Measurements from ENCODE around the gene FDPS.

Gene FDPS

DNA sequence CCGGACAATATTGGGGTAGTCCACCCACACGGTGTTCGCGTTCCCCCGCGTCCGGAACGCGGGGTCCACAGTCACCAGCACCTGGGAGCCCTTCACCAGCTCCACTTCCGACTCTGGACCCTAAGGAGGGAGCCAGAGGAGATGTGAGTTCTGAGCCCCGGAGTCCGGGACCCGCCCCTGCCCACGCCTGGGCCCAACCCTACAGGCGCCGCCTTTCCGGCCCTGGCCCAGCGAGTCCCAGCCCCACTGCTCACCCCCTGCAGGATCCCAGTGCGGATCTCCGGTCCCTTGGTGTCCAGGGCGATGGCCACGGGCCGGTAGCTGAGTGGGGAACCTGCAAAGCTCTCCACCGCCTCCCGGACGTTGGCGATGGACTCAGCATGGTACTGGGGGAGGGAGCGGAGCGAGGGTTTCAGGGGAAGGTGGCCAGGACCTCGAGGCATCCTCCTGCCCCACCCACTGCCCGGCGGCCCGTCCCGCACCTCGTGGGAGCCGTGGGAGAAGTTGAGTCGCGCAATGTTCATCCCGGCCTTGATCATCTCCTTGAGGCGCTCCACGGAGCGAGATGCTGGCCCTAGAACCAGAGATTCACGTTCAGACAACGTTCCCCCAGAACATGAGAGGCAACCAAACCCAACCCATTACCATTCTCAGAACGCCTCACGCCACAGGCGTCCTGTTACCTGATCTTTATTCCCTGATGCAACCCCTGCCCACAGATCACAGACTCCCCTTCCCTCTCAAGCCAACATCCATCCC, 13.3 kb upstream of the FDPS start:
- 21% methylated on average over 42 of the region's 47 CpGs for WGBS (ENCODE audit: insufficient coverage)
- no peaks in the 10 kb centered on the region for H3K9me3 ChIP-seq (ENCODE audit: control extremely low read depth in 1 of 5, control insufficient read depth in 4 of 5, insufficient read depth in 2 of 5, low read depth in 1 of 5, low read length in 4 of 5)
- POLR2A ChIA-PET, result interaction anchor here (0.6 kb wide), 1 partner anchor 22 kb away, joined by 4 read pairs; no protein-coding TSS in a partner anchor
- H3K4me3 ChIP-seq (ENCODE audit: control insufficient read depth in 1 of 7, extremely low read depth in 1 of 7, insufficient read depth in 4 of 7, low read depth in 2 of 7, low read length in 6 of 7), result peak overlapping the region in 3 of 7 experiments; percentile 19 to 61 (median 57)
- no peaks in the 10 kb centered on the region for H3K36me3 ChIP-seq (ENCODE audit: control insufficient read depth in 4 of 4, insufficient read depth in 4 of 4, low read length in 3 of 4)
- DNase-seq, result no peak
- peaks cover 0 to 12% (median 8%) of the 10 kb centered on the region in 4 experiments for H3K4me1 ChIP-seq (ENCODE audit: control extremely low read depth in 1 of 4, control insufficient read depth in 4 of 4, insufficient read depth in 4 of 4, low read length in 3 of 4)
- H3K27me3 ChIP-seq (replicated peaks in 2 of 5; ENCODE audit: control insufficient read depth in 4 of 5, insufficient read depth in 5 of 5, low read length in 4 of 5), result peaks cover 0 to 49% (median 31%) of the 10 kb centered on the region in 5 experiments
- CTCF ChIA-PET, result interaction anchor here (1.2 kb wide), 2 partner anchors 9 to 23 kb away, joined by 3 read pairs; no protein-coding TSS in a partner anchor
- H3K27ac ChIP-seq (ENCODE audit: insufficient read depth in 1 of 2, low read depth in 1 of 2, low read length in 2 of 2, poor library complexity in 1 of 2, severe bottlenecking in 2 of 2), result no peak overlapping the region

DNA sequence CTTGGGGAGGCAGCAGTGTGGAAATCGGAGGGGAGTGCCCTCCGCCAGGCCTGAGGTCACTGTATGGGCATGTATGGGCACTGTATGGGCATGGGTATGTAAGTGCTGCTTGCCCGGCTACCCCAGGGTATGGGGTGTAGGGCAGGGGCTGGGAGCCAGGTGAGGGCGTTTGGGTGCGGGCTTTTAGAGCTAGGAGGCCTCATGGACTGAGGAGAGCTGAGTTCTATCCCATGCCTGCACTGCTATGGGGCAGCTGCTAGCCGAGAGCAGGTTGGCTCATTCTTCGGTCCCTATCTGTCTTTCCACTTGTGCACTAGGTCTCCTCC, 12.8 kb upstream of the FDPS start:
- WGBS (ENCODE audit: insufficient coverage), result 96% methylated on average over 4 of the region's 7 CpGs
- DNase-seq, result no peak
- no peaks in the 10 kb centered on the region for H3K9me3 ChIP-seq (ENCODE audit: control extremely low read depth in 1 of 5, control insufficient read depth in 4 of 5, insufficient read depth in 2 of 5, low read depth in 1 of 5, low read length in 4 of 5)
- CTCF ChIA-PET, result interaction anchor here (1.2 kb wide), 1 partner anchor 9 kb away, joined by 3 read pairs; no protein-coding TSS in a partner anchor
- H3K4me1 ChIP-seq (ENCODE audit: control extremely low read depth in 1 of 4, control insufficient read depth in 4 of 4, insufficient read depth in 4 of 4, low read length in 3 of 4), result peaks cover 0 to 12% (median 8%) of the 10 kb centered on the region in 4 experiments
- no peak overlapping the region for H3K27ac ChIP-seq (ENCODE audit: insufficient read depth in 1 of 2, low read depth in 1 of 2, low read length in 2 of 2, poor library complexity in 1 of 2, severe bottlenecking in 2 of 2)
- H3K36me3 ChIP-seq (ENCODE audit: control insufficient read depth in 4 of 4, insufficient read depth in 4 of 4, low read length in 3 of 4), result no peaks in the 10 kb centered on the region
- POLR2A ChIA-PET, result no interaction called here
- H3K4me3 ChIP-seq (ENCODE audit: control insufficient read depth in 1 of 7, extremely low read depth in 1 of 7, insufficient read depth in 4 of 7, low read depth in 2 of 7, low read length in 6 of 7), result no peak overlapping the region
- H3K27me3 ChIP-seq (replicated peaks in 2 of 5; ENCODE audit: control insufficient read depth in 4 of 5, insufficient read depth in 5 of 5, low read length in 4 of 5), result peaks cover 0 to 49% (median 31%) of the 10 kb centered on the region in 5 experiments

DNA sequence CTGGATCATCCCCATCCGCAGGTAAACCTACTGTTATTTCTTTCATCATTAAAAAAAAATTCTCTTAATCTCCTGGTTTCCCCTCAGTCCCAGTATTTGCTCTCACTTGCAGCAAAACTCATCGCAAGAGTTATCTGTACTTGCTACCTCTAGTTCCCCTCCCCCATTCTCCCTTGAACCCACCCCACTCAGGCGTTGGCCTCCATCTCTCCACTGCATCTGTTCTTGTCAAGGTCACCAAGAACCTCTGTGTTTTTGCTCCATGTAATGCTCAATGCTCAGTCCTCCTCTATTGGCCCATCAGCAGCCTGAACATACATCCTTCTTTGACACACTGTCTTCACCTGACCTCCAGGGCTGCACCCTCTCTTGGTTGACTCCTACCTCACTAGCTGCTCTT, 12.0 kb upstream of the FDPS start:
- Histone ChIP-seq H3K4me1 (ENCODE audit: control extremely low read depth in 1 of 4, control insufficient read depth in 4 of 4, insufficient read depth in 4 of 4, low read length in 3 of 4) (peaks cover 0 to 12% (median 8%) of the 10 kb centered on the region in 4 experiments), H3K36me3 (ENCODE audit: control insufficient read depth in 4 of 4, insufficient read depth in 4 of 4, low read length in 3 of 4) (no peaks in the 10 kb centered on the region), H3K4me3 (ENCODE audit: control insufficient read depth in 1 of 7, extremely low read depth in 1 of 7, insufficient read depth in 4 of 7, low read depth in 2 of 7, low read length in 6 of 7) (no peak overlapping the region), H3K9me3 (ENCODE audit: control extremely low read depth in 1 of 5, control insufficient read depth in 4 of 5, insufficient read depth in 2 of 5, low read depth in 1 of 5, low read length in 4 of 5) (no peaks in the 10 kb centered on the region), H3K27ac (ENCODE audit: insufficient read depth in 1 of 2, low read depth in 1 of 2, low read length in 2 of 2, poor library complexity in 1 of 2, severe bottlenecking in 2 of 2) (no peak overlapping the region), H3K27me3 (replicated peaks in 2 of 5; ENCODE audit: control insufficient read depth in 4 of 5, insufficient read depth in 5 of 5, low read length in 4 of 5) (peaks cover 0 to 49% (median 31%) of the 10 kb centered on the region in 5 experiments)
- ChIA-PET POLR2A (no interaction called here), CTCF (interaction anchor here (0.9 to 1.4 kb wide), 2 partner anchors 15 to 46 kb away, joined by 3 to 5 read pairs; no protein-coding TSS in a partner anchor)
- 96% methylated on average over 3 of the region's 3 CpGs for WGBS (ENCODE audit: insufficient coverage)
- no peak for DNase-seq

DNA sequence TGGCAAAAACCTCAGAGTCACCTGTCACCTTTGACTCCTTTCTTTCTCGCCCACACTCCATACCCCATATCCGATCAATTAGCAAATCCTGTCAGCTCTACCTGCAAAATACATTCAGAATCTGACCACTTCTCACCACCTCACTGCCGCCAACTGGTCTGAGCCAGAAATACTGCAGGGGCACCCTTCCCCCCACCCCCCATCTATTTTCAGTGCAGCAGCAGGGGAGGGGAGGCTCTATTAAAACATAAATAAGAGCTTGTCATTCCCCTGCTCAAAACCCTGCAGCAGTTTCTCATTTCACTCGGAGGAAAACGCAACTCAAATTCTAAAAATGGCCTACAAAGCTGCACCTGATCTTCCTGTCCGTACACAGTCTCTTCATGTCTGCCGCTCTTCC, 11.3 kb upstream of the FDPS start:
- Histone ChIP-seq H3K4me3 (ENCODE audit: control insufficient read depth in 1 of 7, extremely low read depth in 1 of 7, insufficient read depth in 4 of 7, low read depth in 2 of 7, low read length in 6 of 7) (no peak overlapping the region), H3K36me3 (ENCODE audit: control insufficient read depth in 4 of 4, insufficient read depth in 4 of 4, low read length in 3 of 4) (no peaks in the 10 kb centered on the region), H3K27ac (ENCODE audit: insufficient read depth in 1 of 2, low read depth in 1 of 2, low read length in 2 of 2, poor library complexity in 1 of 2, severe bottlenecking in 2 of 2) (no peak overlapping the region), H3K27me3 (replicated peaks in 2 of 5; ENCODE audit: control insufficient read depth in 4 of 5, insufficient read depth in 5 of 5, low read length in 4 of 5) (peaks cover 0 to 48% (median 31%) of the 10 kb centered on the region in 5 experiments), H3K9me3 (ENCODE audit: control extremely low read depth in 1 of 5, control insufficient read depth in 4 of 5, insufficient read depth in 2 of 5, low read depth in 1 of 5, low read length in 4 of 5) (no peaks in the 10 kb centered on the region), H3K4me1 (ENCODE audit: control extremely low read depth in 1 of 4, control insufficient read depth in 4 of 4, insufficient read depth in 4 of 4, low read length in 3 of 4) (peaks cover 0 to 12% (median 8%) of the 10 kb centered on the region in 4 experiments)
- POLR2A ChIA-PET, result no interaction called here
- CTCF ChIA-PET, result interaction anchor here (0.9 to 1.4 kb wide), 2 partner anchors 15 to 47 kb away, joined by 3 to 5 read pairs; no protein-coding TSS in a partner anchor
- no peak for DNase-seq
- 83% methylated on average over 7 of the region's 7 CpGs for WGBS (ENCODE audit: insufficient coverage)

DNA sequence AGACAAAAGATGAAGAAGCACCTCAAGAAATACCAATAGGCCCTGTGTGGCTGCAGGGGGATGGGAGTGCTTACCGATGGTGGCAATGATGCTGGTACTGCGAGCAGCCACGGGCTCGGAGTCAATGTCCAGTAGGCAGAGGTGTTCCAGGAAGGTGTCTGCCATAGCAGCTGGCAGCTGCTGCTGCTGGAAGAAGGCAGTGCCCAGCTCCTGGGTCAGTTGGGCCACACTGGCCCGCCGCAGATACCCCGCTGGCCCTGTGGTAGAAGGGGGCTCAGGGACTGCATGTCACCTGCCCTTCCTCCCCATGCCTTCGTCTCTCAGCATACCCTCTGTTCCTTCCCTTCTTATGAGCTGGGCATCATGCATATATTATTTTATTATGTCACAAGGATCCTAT, 8.6 kb upstream of the FDPS start:
- no peak for DNase-seq
- Histone ChIP-seq H3K36me3 (ENCODE audit: control insufficient read depth in 4 of 4, insufficient read depth in 4 of 4, low read length in 3 of 4) (no peaks in the 10 kb centered on the region), H3K9me3 (ENCODE audit: control extremely low read depth in 1 of 5, control insufficient read depth in 4 of 5, insufficient read depth in 2 of 5, low read depth in 1 of 5, low read length in 4 of 5) (no peaks in the 10 kb centered on the region), H3K27me3 (replicated peaks in 2 of 5; ENCODE audit: control insufficient read depth in 4 of 5, insufficient read depth in 5 of 5, low read length in 4 of 5) (peaks cover 0 to 24% (median 12%) of the 10 kb centered on the region in 5 experiments), H3K27ac (ENCODE audit: insufficient read depth in 1 of 2, low read depth in 1 of 2, low read length in 2 of 2, poor library complexity in 1 of 2, severe bottlenecking in 2 of 2) (no peak overlapping the region), H3K4me3 (ENCODE audit: control insufficient read depth in 1 of 7, extremely low read depth in 1 of 7, insufficient read depth in 4 of 7, low read depth in 2 of 7, low read length in 6 of 7) (no peak overlapping the region), H3K4me1 (ENCODE audit: control extremely low read depth in 1 of 4, control insufficient read depth in 4 of 4, insufficient read depth in 4 of 4, low read length in 3 of 4) (peaks cover 0 to 5% (median 5%) of the 10 kb centered on the region in 4 experiments)
- CTCF ChIA-PET, result interaction anchor here (0.9 to 1.7 kb wide), 4 partner anchors 16 to 49 kb away, joined by 3 to 5 read pairs (median 4); no protein-coding TSS in a partner anchor
- 93% methylated on average over 3 of the region's 8 CpGs for WGBS (ENCODE audit: insufficient coverage)
- POLR2A ChIA-PET, result no interaction called here

DNA sequence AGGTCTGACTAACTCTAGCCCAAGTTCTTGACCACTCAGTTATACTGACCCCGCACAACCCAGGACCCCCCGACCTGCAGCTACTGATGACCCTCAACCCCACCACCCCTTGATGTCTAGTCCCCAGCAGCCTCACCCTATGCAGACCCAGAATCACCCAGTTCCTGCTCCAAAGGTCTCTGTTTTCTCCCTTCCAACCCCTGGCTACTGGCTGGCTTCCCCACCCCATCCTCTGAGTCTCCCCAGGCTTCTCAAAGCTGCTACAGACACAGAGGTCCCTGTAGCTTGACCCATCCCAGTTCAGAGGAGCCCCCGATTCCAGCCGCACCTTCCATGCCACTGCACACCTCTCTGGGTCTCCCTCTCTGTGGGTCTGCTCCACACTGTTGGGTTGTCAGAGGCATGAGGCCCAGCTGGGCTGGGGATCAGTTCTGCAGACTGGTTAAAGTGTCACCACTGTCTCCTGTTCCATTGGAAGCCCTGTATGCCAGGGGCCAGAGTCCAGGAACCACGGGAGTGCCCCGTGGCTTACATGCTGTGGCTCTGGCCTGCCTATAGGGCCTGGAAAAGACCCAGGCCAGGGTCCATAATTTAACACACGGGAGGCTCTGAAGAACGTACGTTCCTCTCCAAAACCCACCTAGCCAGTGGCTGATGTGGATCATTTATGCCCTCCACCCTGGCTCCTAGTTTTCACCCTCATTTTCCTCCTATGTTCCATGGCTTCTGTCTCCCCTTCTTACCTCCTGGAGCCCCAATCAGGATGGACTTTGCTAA, 7.9 kb upstream of the FDPS start:
- no peak overlapping the region for H3K27ac ChIP-seq (ENCODE audit: insufficient read depth in 1 of 2, low read depth in 1 of 2, low read length in 2 of 2, poor library complexity in 1 of 2, severe bottlenecking in 2 of 2)
- no peaks in the 10 kb centered on the region for H3K9me3 ChIP-seq (ENCODE audit: control extremely low read depth in 1 of 5, control insufficient read depth in 4 of 5, insufficient read depth in 2 of 5, low read depth in 1 of 5, low read length in 4 of 5)
- no peak for DNase-seq
- peaks cover 0 to 5% (median 0%) of the 10 kb centered on the region in 4 experiments for H3K4me1 ChIP-seq (ENCODE audit: control extremely low read depth in 1 of 4, control insufficient read depth in 4 of 4, insufficient read depth in 4 of 4, low read length in 3 of 4)
- H3K4me3 ChIP-seq (ENCODE audit: control insufficient read depth in 1 of 7, extremely low read depth in 1 of 7, insufficient read depth in 4 of 7, low read depth in 2 of 7, low read length in 6 of 7), result no peak overlapping the region
- peaks cover 0 to 17% (median 6%) of the 10 kb centered on the region in 5 experiments for H3K27me3 ChIP-seq (replicated peaks in 2 of 5; ENCODE audit: control insufficient read depth in 4 of 5, insufficient read depth in 5 of 5, low read length in 4 of 5)
- H3K36me3 ChIP-seq (ENCODE audit: control insufficient read depth in 4 of 4, insufficient read depth in 4 of 4, low read length in 3 of 4), result no peaks in the 10 kb centered on the region
- ChIA-PET POLR2A (no interaction called here), CTCF (interaction anchor here (0.6 to 1.7 kb wide), 4 partner anchors 8 to 50 kb away, joined by 3 to 5 read pairs (median 3); no protein-coding TSS in a partner anchor)
- 100% methylated on average over 8 of the region's 9 CpGs for WGBS (ENCODE audit: insufficient coverage)
